ENCODE data around the gene IMMP2L. TPM values are rescaled to one million over a fixed set of nuclear protein-coding genes. Genes with fewer than 3 reads are reported as not detected.
"Not testable (repeated sequence)": the region's sequence is repeated elsewhere in the genome, so short reads cannot be mapped to it uniquely, and the experiment has no call there.

The IMMP2L gene
- total RNA-seq, 1 donor from 2014 or later, result 32.0 TPM

DNA sequence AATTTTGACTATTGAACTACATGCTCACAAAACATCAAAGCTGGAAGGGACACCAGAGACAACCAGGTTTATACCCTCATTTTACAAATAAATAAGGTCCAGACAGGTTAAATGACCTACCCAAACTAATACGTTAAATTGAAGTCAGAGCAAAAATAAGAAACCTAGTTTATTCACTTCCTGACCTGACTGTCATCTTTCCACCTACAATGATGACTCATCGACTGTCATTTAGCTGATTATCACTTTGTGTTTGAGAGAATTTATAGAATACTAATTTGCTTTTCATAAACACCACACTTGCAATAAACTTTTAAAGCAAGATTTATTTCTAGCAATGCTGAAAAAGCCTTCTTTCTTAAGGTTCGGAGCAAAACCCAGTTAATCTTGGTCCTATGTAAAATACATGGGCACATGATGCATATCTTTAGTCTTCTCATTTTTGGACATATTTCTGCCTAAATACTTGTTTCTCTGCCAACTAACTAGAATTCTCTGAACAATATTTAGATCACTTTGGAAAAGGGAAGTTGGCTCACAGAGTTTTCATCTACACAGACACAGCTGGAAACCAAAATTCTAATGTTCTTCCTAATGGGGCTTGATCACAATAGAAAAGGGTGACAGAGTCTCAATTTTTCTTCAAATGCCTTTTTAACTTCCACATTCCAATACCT, 488.1 kb downstream of the IMMP2L start:
- no peak for DNase-seq

- DNase-seq, result not testable (repeated sequence)
Measured at GRCh38 chr7:111072658-111073057, 489.6 kb downstream of the IMMP2L start.

GRCh38 chr7:111071556-111071955, 490.7 kb downstream of the IMMP2L start:
- DNase-seq, result no peak

DNA sequence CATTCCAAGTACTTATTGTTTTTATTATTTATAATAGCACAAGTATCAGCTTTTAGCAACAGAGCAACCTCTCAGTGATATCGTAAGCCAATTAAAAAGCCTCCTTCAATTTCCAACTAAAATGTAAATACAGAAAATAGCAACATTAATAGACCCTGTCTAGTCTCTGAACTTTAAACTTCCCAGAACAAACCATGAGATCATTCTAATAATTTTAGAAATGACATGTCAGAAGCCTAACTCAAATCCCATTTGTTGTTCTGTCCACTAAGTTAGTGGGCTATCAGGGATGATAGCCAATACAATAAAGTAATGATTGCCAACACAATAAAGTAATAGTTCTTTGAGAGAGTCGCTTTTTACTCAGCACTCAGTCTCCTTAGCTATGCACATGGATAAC, 493.7 kb downstream of the IMMP2L start:
- no peak for DNase-seq

GRCh38 chr7:111067682-111068081, 494.6 kb downstream of the IMMP2L start:
- no peak for DNase-seq

GRCh38 chr7:111067251-111067650, 495.0 kb downstream of the IMMP2L start:
- no peak for DNase-seq

GRCh38 chr7:111063166-111063565, 499.1 kb downstream of the IMMP2L start:
- DNase-seq, result no peak

GRCh38 chr7:111059833-111060232, 502.5 kb downstream of the IMMP2L start:
- DNase-seq, result no peak

GRCh38 chr7:111057066-111057465, 505.2 kb downstream of the IMMP2L start:
- DNase-seq, result no peak

- DNase-seq, result no peak
Measured at GRCh38 chr7:111056371-111056770, 505.9 kb downstream of the IMMP2L start.

- no peak for DNase-seq
Measured at GRCh38 chr7:111053035-111053434, 509.3 kb downstream of the IMMP2L start.

DNA sequence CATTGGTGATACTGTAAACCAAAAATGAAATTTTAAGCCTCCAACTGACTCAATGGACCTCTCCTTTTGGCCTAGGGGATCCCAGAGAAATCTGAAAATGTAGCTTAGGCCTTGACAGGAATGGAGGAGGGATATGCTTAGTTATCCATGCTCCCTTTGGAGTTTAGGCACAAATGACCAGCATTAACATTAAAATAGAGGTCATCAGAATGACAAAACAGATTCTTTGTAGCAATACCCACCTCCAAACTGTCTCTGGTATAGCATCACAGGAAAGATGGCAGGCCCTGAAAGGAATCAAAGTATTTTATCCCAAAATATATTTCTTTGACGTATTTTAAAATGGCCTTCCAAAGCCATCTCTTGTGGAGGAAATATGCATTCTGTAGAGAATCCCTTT, 510.5 kb downstream of the IMMP2L start:
- DNase-seq, result no peak

DNA sequence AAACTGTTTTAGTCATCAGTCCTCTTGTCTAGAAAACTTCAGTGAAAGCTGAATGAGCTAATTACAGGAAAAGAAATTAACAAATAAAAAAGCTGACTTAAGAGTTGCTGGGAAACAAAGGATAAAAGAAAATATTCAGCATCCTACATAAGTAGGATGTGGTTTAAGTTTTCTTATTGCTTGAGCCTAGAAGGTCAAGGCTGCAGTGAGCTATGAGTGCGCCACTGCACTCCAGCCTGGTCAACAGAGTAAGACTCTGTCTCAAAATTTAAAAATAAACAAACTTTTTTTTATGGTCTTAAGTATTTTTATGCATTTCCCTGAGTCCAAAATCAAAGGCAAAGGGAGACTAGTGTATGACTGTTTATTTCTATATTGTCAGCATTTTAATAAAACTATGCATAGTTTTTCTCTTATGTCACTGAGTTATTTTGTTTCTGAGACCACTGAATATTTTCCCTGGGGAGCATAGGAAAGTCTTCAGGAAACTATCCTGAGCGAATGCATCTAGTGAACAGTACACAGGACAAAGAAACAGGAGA, 511.3 kb downstream of the IMMP2L start:
- no peak for DNase-seq

GRCh38 chr7:111049971-111050680, 512.2 kb downstream of the IMMP2L start:
- no peak for DNase-seq

GRCh38 chr7:111047595-111047994, 514.7 kb downstream of the IMMP2L start:
- DNase-seq, result no peak

DNA sequence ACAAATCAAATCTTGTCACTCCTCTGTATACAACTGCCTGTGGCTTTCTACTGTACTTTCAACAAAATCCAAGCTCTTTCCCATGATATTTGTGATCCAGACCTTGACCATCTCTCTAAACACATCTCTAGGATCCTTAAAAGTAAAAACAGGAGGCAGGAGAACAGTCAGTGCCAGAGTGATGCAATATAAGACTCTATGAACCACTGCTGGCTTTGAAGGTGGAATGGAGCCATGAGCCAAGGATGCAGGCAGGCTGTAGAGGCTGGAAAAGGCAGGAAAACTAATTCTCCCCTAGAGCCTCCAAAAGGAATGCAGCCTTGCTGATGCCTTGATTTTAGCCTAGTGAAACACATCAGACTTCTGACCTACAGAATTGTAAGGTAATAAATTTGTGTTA, 516.8 kb downstream of the IMMP2L start:
- peak; percentile 44 for DNase-seq

DNA sequence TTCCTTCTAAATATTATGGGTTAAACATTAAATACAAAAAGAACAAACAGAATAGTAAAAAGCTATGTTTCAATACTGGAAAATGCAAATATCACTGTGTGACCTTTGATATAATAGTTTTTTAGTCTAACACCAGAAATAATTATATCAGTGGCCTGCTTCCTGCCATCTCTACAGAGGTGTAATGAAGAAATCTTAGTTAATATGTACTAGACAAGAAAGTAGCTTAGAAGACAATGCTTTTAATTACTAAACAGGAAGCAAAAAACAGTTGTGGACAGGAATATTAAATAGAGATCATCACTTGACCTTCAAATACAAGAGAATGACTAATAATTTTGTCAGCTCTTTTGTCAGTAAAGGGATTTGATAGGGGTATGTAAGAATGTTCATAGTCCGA, 518.7 kb downstream of the IMMP2L start:
- no peak for DNase-seq

DNA sequence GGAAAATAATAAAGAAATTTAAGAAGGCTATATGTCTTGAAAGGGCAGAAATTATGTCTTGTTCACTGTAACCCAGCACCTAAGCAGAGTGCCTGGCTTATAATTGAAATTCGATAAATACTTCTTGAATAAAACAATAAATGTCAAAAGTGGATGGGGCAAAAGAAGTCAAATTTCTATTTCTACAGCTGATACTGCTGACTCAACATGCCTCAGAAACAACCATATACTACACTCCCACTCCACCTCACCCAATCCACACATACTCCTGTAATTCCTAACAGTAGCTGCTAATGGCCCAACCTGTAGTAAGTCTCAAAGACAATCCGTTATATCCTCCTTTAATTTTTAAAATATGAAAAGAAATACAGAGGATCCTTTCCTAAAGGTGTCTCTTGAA, 519.5 kb downstream of the IMMP2L start:
- DNase-seq, result no peak

- no peak for DNase-seq
Measured at GRCh38 chr7:111041577-111041976, 520.7 kb downstream of the IMMP2L start.

DNA sequence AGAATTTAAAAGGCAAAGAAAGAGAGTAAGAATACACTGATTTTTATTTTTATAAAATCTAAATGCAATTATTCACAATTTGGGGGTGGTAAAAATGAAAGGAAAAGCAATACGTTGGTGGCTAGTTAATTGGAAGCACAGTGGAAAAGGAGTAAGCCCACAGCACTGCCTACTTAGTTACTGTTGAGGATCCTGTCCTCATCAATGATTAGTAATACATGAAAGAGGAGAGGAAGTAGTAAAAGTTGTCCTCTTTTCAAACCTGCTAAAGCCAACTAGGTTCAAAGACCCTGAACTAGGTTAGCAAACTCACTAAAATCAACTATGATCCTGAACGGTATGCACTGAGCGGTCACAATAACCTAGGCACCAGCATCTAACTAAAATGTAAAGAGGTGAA, 524.1 kb downstream of the IMMP2L start:
- no peak for DNase-seq

GRCh38 chr7:111031916-111032315, 530.4 kb downstream of the IMMP2L start:
- DNase-seq, result no peak

GRCh38 chr7:111030336-111030735, 532.0 kb downstream of the IMMP2L start:
- no peak for DNase-seq

GRCh38 chr7:111029574-111030251, 532.6 kb downstream of the IMMP2L start:
- DNase-seq, result peak; percentile 35
